Keratinocyte (primary cell): ENCODE data around the gene RUNX1. TPM values are rescaled to one million over a fixed set of nuclear protein-coding genes. Genes with fewer than 3 reads are reported as not detected.

Experiments used
- DNase-seq: peaks from one replicate; pipeline ENCODE4 v3.0.0-alpha.2; 2011; ENCODE audit warnings: low read depth, missing footprints, low spot score
- FAIRE-seq: peaks from 2 replicates; lab custom pipeline; 2011; peaks lifted over from hg19 to GRCh38; lab: Jason Lieb, UNC
- H2AFZ ChIP-seq: 2 replicates; pipeline ENCODE4 v1.6.0; 2012; ENCODE audit warnings: low read length, control low read depth, inconsistent platforms; ENCODE audit not compliant: control insufficient read depth
- H3K27ac ChIP-seq: 2 replicates; pipeline ENCODE4 v1.5.1; 2011; ENCODE audit warnings: low read length; ENCODE audit not compliant: control insufficient read depth, insufficient read depth
- H3K27me3 ChIP-seq: 3 replicates; pipeline ENCODE4 v1.6.0; 2011; ENCODE audit warnings: low read length; ENCODE audit not compliant: control insufficient read depth, insufficient read depth; ENCODE audit errors: extremely low read depth
- H3K36me3 ChIP-seq, 2 experiments: 2 replicates in 1 of 2; 3 replicates in 1 of 2; pipeline ENCODE4 v1.5.1; 2011; ENCODE audit warnings: low read length in 2 of 2, mild to moderate bottlenecking in 1 of 2; ENCODE audit not compliant: control insufficient read depth in 2 of 2, insufficient read depth in 2 of 2; ENCODE audit errors: extremely low read depth in 1 of 2
- H3K4me1 ChIP-seq: 3 replicates; pipeline ENCODE4 v1.5.1; 2011; ENCODE audit warnings: low read length; ENCODE audit not compliant: control insufficient read depth, insufficient read depth; ENCODE audit errors: extremely low read depth
- H3K4me2 ChIP-seq: 3 replicates; pipeline ENCODE4 v1.6.0; 2011; ENCODE audit warnings: low read depth, low read length; ENCODE audit not compliant: control insufficient read depth, insufficient read depth; ENCODE audit errors: extremely low read depth
- H3K4me3 ChIP-seq, 3 experiments: fragments of 200-600 bp in 1 of 3; sonication (generic) in 1 of 3; 2 replicates in 2 of 3; 3 replicates in 1 of 3; pipeline ENCODE4 v1.5.1; 2011 to 2016; ENCODE audit warnings: low read length in 3 of 3, mild to moderate bottlenecking in 3 of 3, control low read depth in 2 of 3, inconsistent platforms in 1 of 3, low read depth in 1 of 3, mixed read lengths in 1 of 3, mixed run types in 1 of 3, moderate library complexity in 1 of 3; ENCODE audit not compliant: control insufficient read depth in 2 of 3, insufficient read depth in 2 of 3; ENCODE audit errors: extremely low read depth in 1 of 3
- H3K79me2 ChIP-seq: 2 replicates; pipeline ENCODE4 v1.6.0; 2012; ENCODE audit warnings: low read length; ENCODE audit not compliant: control insufficient read depth, insufficient read depth
- H3K9ac ChIP-seq: 3 replicates; pipeline ENCODE4 v1.6.0; 2011; ENCODE audit warnings: low read length; ENCODE audit not compliant: control insufficient read depth, insufficient read depth; ENCODE audit errors: extremely low read depth
- H3K9me1 ChIP-seq: 3 replicates; pipeline ENCODE4 v1.6.0; 2011; ENCODE audit warnings: low read length; ENCODE audit not compliant: control insufficient read depth, insufficient read depth; ENCODE audit errors: extremely low read depth
- H3K9me3 ChIP-seq: 2 replicates; pipeline ENCODE4 v1.5.1; 2012; ENCODE audit warnings: low read depth, low read length; ENCODE audit not compliant: control insufficient read depth
- H4K20me1 ChIP-seq: 3 replicates; pipeline ENCODE4 v1.6.0; 2011; ENCODE audit warnings: low read length; ENCODE audit not compliant: control insufficient read depth, insufficient read depth; ENCODE audit errors: extremely low read depth
- CTCF ChIP-seq, 3 experiments: IDR thresholded peaks in 1 of 3; conservative IDR thresholded peaks in 1 of 3; optimal IDR thresholded peaks in 1 of 3; 2 replicates in 2 of 3; 3 replicates in 1 of 3; pipeline versions ENCODE3 to v1.5.1; 2011; ENCODE audit warnings: low read length in 3 of 3, mild to moderate bottlenecking in 3 of 3, moderate library complexity in 2 of 3, control low read depth in 1 of 3, inconsistent platforms in 1 of 3; ENCODE audit not compliant: insufficient read depth in 2 of 3; ENCODE audit errors: extremely low read depth in 1 of 3
- EZH2 ChIP-seq: IDR thresholded peaks from one replicate; pipeline ENCODE4 v1.6.1; 2012; ENCODE audit warnings: inconsistent platforms, mild to moderate bottlenecking, low read length, moderate library complexity
- dilution Hi-C: fragments of 300-500 bp; cut with MboI; formaldehyde crosslinking; loops from one replicate; pipeline ENCODE4 v1.7.0; 2020; ENCODE audit warnings: low sequenced_read_pairs; ENCODE audit not compliant: extremely low pct_ligation_motif_present
- polyA plus RNA-seq, 5 experiments: library from polyadenylated mRNA; depleted of rRNA in 3 of 5; stranded (reverse) in 3 of 5; stranded (forward) in 1 of 5; unstranded in 1 of 5; fragments of >200 nt; gene quantifications; 1 replicate in 1 of 5; 2 replicates in 3 of 5; 3 replicates in 1 of 5; pipeline versions ENCODE4 v1.2.1 to v1.2.3, GENCODE V29; 2011 to 2012; ENCODE audit warnings: missing spikeins in 2 of 5, low read depth in 1 of 5, low replicate concordance in 1 of 5

The RUNX1 gene
- polyA plus RNA-seq, 1 donor (not counting 4 experiments of a cell fraction or from before 2014, with no cell fraction given), result 44.9 TPM

- Histone ChIP-seq H3K36me3 (peaks cover 14 to 52% of the 10 kb centered on the region in 2 experiments), H3K9ac (peak overlapping the region; percentile 93), H3K9me1 (peaks cover 8% of the 10 kb centered on the region), H3K27me3 (no peaks in the 10 kb centered on the region), H3K9me3 (no peaks in the 10 kb centered on the region), H3K27ac (peak overlapping the region; percentile 100), H3K4me2 (peak overlapping the region; percentile 90), H2AFZ (no peak overlapping the region), H4K20me1 (no peaks in the 10 kb centered on the region), H3K79me2 (peaks cover 45% of the 10 kb centered on the region), H3K4me1 (peaks cover 86% of the 10 kb centered on the region), H3K4me3 (peak overlapping the region in 2 of 3 experiments; percentile 15 to 32)
- no peak for TF ChIP-seq EZH2
- TF ChIP-seq CTCF (optimal IDR thresholded peaks at IDR 0.05 in 1 of 3, IDR thresholded peaks at IDR 0.05 in 1 of 3, conservative IDR thresholded peaks at IDR 0.05 in 1 of 3; ENCODE audit: extremely low read depth in 1 of 3, insufficient read depth in 2 of 3, low read length in 3 of 3), result no peak
- FAIRE-seq (no peak), DNase-seq (no peak)
- dilution Hi-C loops, result no loop called here
Measured at GRCh38 chr21:34808569-34809204, 240.4 kb downstream of the RUNX1 start.

GRCh38 chr21:34807881-34808568 is 241.1 kb downstream of the RUNX1 start:
- Histone ChIP-seq H3K9ac (peak overlapping the region; percentile 93), H3K79me2 (peaks cover 45% of the 10 kb centered on the region), H3K9me1 (peaks cover 6% of the 10 kb centered on the region), H3K4me2 (peak overlapping the region; percentile 90), H3K36me3 (peaks cover 11 to 47% of the 10 kb centered on the region in 2 experiments), H3K4me1 (peaks cover 84% of the 10 kb centered on the region), H3K27ac (peak overlapping the region; percentile 100), H4K20me1 (no peaks in the 10 kb centered on the region), H3K9me3 (no peaks in the 10 kb centered on the region), H3K27me3 (no peaks in the 10 kb centered on the region), H2AFZ (no peak overlapping the region), H3K4me3 (peak overlapping the region in 2 of 3 experiments; percentile 32 to 53)
- DNase-seq (no peak), FAIRE-seq (no peak)
- dilution Hi-C loops, result no loop called here
- TF ChIP-seq EZH2 (no peak), CTCF (optimal IDR thresholded peaks at IDR 0.05 in 1 of 3, IDR thresholded peaks at IDR 0.05 in 1 of 3, conservative IDR thresholded peaks at IDR 0.05 in 1 of 3; ENCODE audit: extremely low read depth in 1 of 3, insufficient read depth in 2 of 3, low read length in 3 of 3) (no peak)
